Activated naive CD8-positive, alpha-beta T cell treated with anti-CD3 and anti-CD28 coated beads, Interleukin-2, amount 50 U/mL, for 24 hours (primary cell): ENCODE measurements around the gene BHMT.
"Not testable (repeated sequence)": the region's sequence is repeated elsewhere in the genome, so short reads cannot be mapped to it uniquely, and the experiment has no call there.

ENCODE experiments used
- ATAC-seq: fragments of 150-1000 bp; cut with Tn5 transposase; one replicate; pipeline ENCODE4 v1.10.0; 2021
- DNase-seq: peaks from one replicate; pipeline ENCODE4 v3.0.0; 2021
- H3K27ac Mint-ChIP-seq: one replicate; pipeline ENCODE4 v1.8.0; 2021; ENCODE audit warnings: mild to moderate bottlenecking, mixed read lengths
- H3K27me3 Mint-ChIP-seq: one replicate; pipeline ENCODE4 v1.8.0; 2021; ENCODE audit warnings: mixed read lengths
- H3K36me3 Mint-ChIP-seq: one replicate; pipeline ENCODE4 v1.8.0; 2021; ENCODE audit warnings: low read depth, mixed read lengths
- H3K4me1 Mint-ChIP-seq: one replicate; pipeline ENCODE4 v1.8.0; 2021; ENCODE audit warnings: mixed read lengths
- H3K4me3 Mint-ChIP-seq: one replicate; pipeline ENCODE4 v1.8.0; 2021; ENCODE audit warnings: mild to moderate bottlenecking, moderate library complexity, mixed read lengths
- H3K9me3 Mint-ChIP-seq: one replicate; pipeline ENCODE4 v1.8.0; 2021; ENCODE audit warnings: mixed read lengths

The BHMT gene

GRCh38 chr5:79135790-79136553 is 24.4 kb downstream of the BHMT start:
- Mint-ChIP-seq H3K36me3 (no peaks in the 10 kb centered on the region), H3K9me3 (no peaks in the 10 kb centered on the region), H3K27me3 (peaks cover 5% of the 10 kb centered on the region), H3K4me3 (no peak overlapping the region), H3K27ac (no peak overlapping the region), H3K4me1 (peaks cover 19% of the 10 kb centered on the region)
- DNase-seq, result no peak
- ATAC-seq, result peak; percentile 79

- no peak for ATAC-seq
- H3K9me3 Mint-ChIP-seq, result no peaks in the 10 kb centered on the region
These were observed 25.0 kb downstream of the BHMT start for GRCh38 chr5:79136618-79137017.

GRCh38 chr5:79140553-79140952 is 28.9 kb downstream of the BHMT start:
- Mint-ChIP-seq H3K4me1 (peaks cover 4% of the 10 kb centered on the region), H3K27ac (no peak overlapping the region), H3K36me3 (no peaks in the 10 kb centered on the region), H3K9me3 (no peaks in the 10 kb centered on the region), H3K4me3 (no peak overlapping the region), H3K27me3 (peaks cover 6% of the 10 kb centered on the region)
- DNase-seq (no peak), ATAC-seq (no peak)

More at GRCh38 chr5:79136618-79137017, 25.0 kb downstream of the BHMT start:
- H3K4me1 Mint-ChIP-seq, result peaks cover 19% of the 10 kb centered on the region
- no peak overlapping the region for H3K4me3 Mint-ChIP-seq
- H3K27ac Mint-ChIP-seq, result no peak overlapping the region
- no peaks in the 10 kb centered on the region for H3K36me3 Mint-ChIP-seq
- no peak for DNase-seq
- H3K27me3 Mint-ChIP-seq, result peaks cover 5% of the 10 kb centered on the region

GRCh38 chr5:79143684-79144379 is 32.2 kb downstream of the BHMT start:
- no peaks in the 10 kb centered on the region for H3K9me3 Mint-ChIP-seq
- H3K4me3 Mint-ChIP-seq, result no peak overlapping the region
- H3K27me3 Mint-ChIP-seq, result peaks cover 6% of the 10 kb centered on the region
- H3K36me3 Mint-ChIP-seq, result no peaks in the 10 kb centered on the region
- ATAC-seq (no peak), DNase-seq (no peak)
- no peak overlapping the region for H3K27ac Mint-ChIP-seq
- H3K4me1 Mint-ChIP-seq, result no peaks in the 10 kb centered on the region

- ATAC-seq, result no peak
- Mint-ChIP-seq H3K4me1 (no peaks in the 10 kb centered on the region), H3K9me3 (no peaks in the 10 kb centered on the region), H3K36me3 (no peaks in the 10 kb centered on the region), H3K4me3 (no peak overlapping the region), H3K27me3 (peaks cover 6% of the 10 kb centered on the region), H3K27ac (no peak overlapping the region)
- no peak for DNase-seq
These were observed 35.5 kb downstream of the BHMT start for GRCh38 chr5:79147076-79147475.

- no peaks in the 10 kb centered on the region for H3K4me1 Mint-ChIP-seq
- no peak overlapping the region for H3K27ac Mint-ChIP-seq
- DNase-seq (no peak), ATAC-seq (no peak)
- no peaks in the 10 kb centered on the region for H3K36me3 Mint-ChIP-seq
- H3K27me3 Mint-ChIP-seq, result no peaks in the 10 kb centered on the region
- no peak overlapping the region for H3K4me3 Mint-ChIP-seq
- H3K9me3 Mint-ChIP-seq, result no peaks in the 10 kb centered on the region
These were observed 37.8 kb downstream of the BHMT start for GRCh38 chr5:79149433-79149832.

GRCh38 chr5:79151942-79152671 is 40.5 kb downstream of the BHMT start:
- Mint-ChIP-seq H3K4me1 (no peaks in the 10 kb centered on the region), H3K9me3 (no peaks in the 10 kb centered on the region)
- no peak for ATAC-seq

GRCh38 chr5:79157305-79157704 is 45.7 kb downstream of the BHMT start:
- Mint-ChIP-seq H3K27ac (no peak overlapping the region), H3K9me3 (no peaks in the 10 kb centered on the region), H3K4me1 (no peaks in the 10 kb centered on the region), H3K36me3 (no peaks in the 10 kb centered on the region), H3K4me3 (no peak overlapping the region), H3K27me3 (peaks cover 2% of the 10 kb centered on the region)
- ATAC-seq, result no peak
- DNase-seq, result no peak

More at GRCh38 chr5:79151942-79152671, 40.5 kb downstream of the BHMT start:
- Mint-ChIP-seq H3K27me3 (no peaks in the 10 kb centered on the region), H3K36me3 (no peaks in the 10 kb centered on the region), H3K27ac (no peak overlapping the region), H3K4me3 (no peak overlapping the region)
- DNase-seq, result no peak

GRCh38 chr5:79161647-79162046 is 50.0 kb downstream of the BHMT start:
- not testable (repeated sequence) for H3K4me1 Mint-ChIP-seq, H3K27me3 Mint-ChIP-seq, H3K9me3 Mint-ChIP-seq, ATAC-seq, DNase-seq, H3K4me3 Mint-ChIP-seq, H3K27ac Mint-ChIP-seq, H3K36me3 Mint-ChIP-seq

- no peak for DNase-seq
- H3K27me3 Mint-ChIP-seq, result no peaks in the 10 kb centered on the region
- H3K36me3 Mint-ChIP-seq, result peaks cover 2% of the 10 kb centered on the region
- no peaks in the 10 kb centered on the region for H3K9me3 Mint-ChIP-seq
- no peak for ATAC-seq
- no peak overlapping the region for H3K4me3 Mint-ChIP-seq
- H3K27ac Mint-ChIP-seq, result no peak overlapping the region
- H3K4me1 Mint-ChIP-seq, result no peaks in the 10 kb centered on the region
These were observed 56.4 kb downstream of the BHMT start for GRCh38 chr5:79168031-79168430.

GRCh38 chr5:79170661-79171060 is 59.1 kb downstream of the BHMT start:
- peaks cover 2% of the 10 kb centered on the region for H3K36me3 Mint-ChIP-seq
- H3K4me3 Mint-ChIP-seq, result no peak overlapping the region
- no peak for ATAC-seq
- no peaks in the 10 kb centered on the region for H3K4me1 Mint-ChIP-seq
- DNase-seq, result no peak
- no peaks in the 10 kb centered on the region for H3K27me3 Mint-ChIP-seq
- H3K9me3 Mint-ChIP-seq, result no peaks in the 10 kb centered on the region
- no peak overlapping the region for H3K27ac Mint-ChIP-seq

GRCh38 chr5:79171635-79172245 is 60.1 kb downstream of the BHMT start:
- Mint-ChIP-seq H3K36me3 (peaks cover 1% of the 10 kb centered on the region), H3K4me3 (no peak overlapping the region), H3K27ac (no peak overlapping the region), H3K9me3 (no peaks in the 10 kb centered on the region), H3K4me1 (no peaks in the 10 kb centered on the region), H3K27me3 (no peaks in the 10 kb centered on the region)
- no peak for DNase-seq
- no peak for ATAC-seq

- Mint-ChIP-seq H3K4me1 (no peaks in the 10 kb centered on the region), H3K27ac (no peak overlapping the region), H3K9me3 (no peaks in the 10 kb centered on the region), H3K36me3 (no peaks in the 10 kb centered on the region), H3K4me3 (no peak overlapping the region), H3K27me3 (no peaks in the 10 kb centered on the region)
- DNase-seq, result no peak
- no peak for ATAC-seq
These were observed 60.7 kb downstream of the BHMT start for GRCh38 chr5:79172269-79172668.

- no peaks in the 10 kb centered on the region for H3K36me3 Mint-ChIP-seq
These were observed 62.0 kb downstream of the BHMT start for GRCh38 chr5:79173626-79174025.

More at GRCh38 chr5:79173626-79174025, 62.0 kb downstream of the BHMT start:
- no peaks in the 10 kb centered on the region for H3K27me3 Mint-ChIP-seq
- DNase-seq, result no peak
- no peak overlapping the region for H3K4me3 Mint-ChIP-seq
- H3K27ac Mint-ChIP-seq, result no peak overlapping the region
- H3K9me3 Mint-ChIP-seq, result no peaks in the 10 kb centered on the region
- no peak for ATAC-seq
- H3K4me1 Mint-ChIP-seq, result no peaks in the 10 kb centered on the region
